Esophagus muscularis mucosa (tissue), 4 donors: ENCODE data around the gene TP63. TPM values are rescaled to one million over a fixed set of nuclear protein-coding genes. Genes with fewer than 3 reads are reported as not detected.

Experiments
- DNase-seq: peaks from one replicate; pipeline ENCODE4 v3.0.0-alpha.2; 2017; ENCODE audit errors: extremely low spot score
- H3K27ac ChIP-seq, 4 donors: fragments of 200-600 bp; sonication (generic); replicated peaks in 1 of 4; 1 replicate in 3 of 4; 2 replicates in 1 of 4; pipeline ENCODE4 v1.5.1; 2016 to 2019; ENCODE audit warnings: mild to moderate bottlenecking in 1 of 4
- H3K27me3 ChIP-seq, 4 donors: fragments of 200-600 bp; sonication (generic); one replicate each; pipeline versions ENCODE4 v1.5.1 to v1.6.0; 2016 to 2019
- H3K36me3 ChIP-seq, 4 donors: fragments of 200-600 bp; sonication (generic); one replicate each; pipeline ENCODE4 v1.5.1; 2016 to 2019
- H3K4me1 ChIP-seq, 4 donors: fragments of 200-600 bp; sonication (generic); one replicate each; pipeline ENCODE4 v1.5.1; 2016 to 2019
- H3K4me3 ChIP-seq, 4 donors: fragments of 200-600 bp; sonication (generic); 1 replicate in 2 of 4; 2 replicates in 2 of 4; pipeline ENCODE4 v1.5.1; 2016 to 2019; ENCODE audit warnings: mild to moderate bottlenecking in 4 of 4, moderate library complexity in 1 of 4
- H3K9me3 ChIP-seq, 4 donors: fragments of 200-600 bp; sonication (generic); 1 replicate in 3 of 4; 2 replicates in 1 of 4; pipeline ENCODE4 v1.5.1; 2016 to 2019
- EP300 ChIP-seq: sonication (generic); formaldehyde crosslinking; IDR thresholded peaks from one replicate; pipeline ENCODE4 v1.6.1; 2017; ENCODE audit warnings: antibody characterized with exemption
- POLR2A ChIP-seq: fragments of 450-650 bp; IDR thresholded peaks from one replicate; pipeline ENCODE4 v1.6.1; 2017; ENCODE audit warnings: antibody characterized with exemption, moderate library complexity, mild to moderate bottlenecking, low read depth
- POLR2AphosphoS5 ChIP-seq, 2 donors: sonication (generic); formaldehyde crosslinking; IDR thresholded peaks; one replicate each; pipeline ENCODE4 v1.6.1; 2017; ENCODE audit warnings: antibody characterized with exemption in 2 of 2
- WGBS: methylation state at CpG from one replicate; pipeline ENCODE4 v1.1.5; 2018; 5-methylcytosine and 5-hydroxymethylcytosine counted together
- intact Hi-C: fragments of 100-400 bp; cut with DNase I; formaldehyde crosslinking; loops from one replicate; pipeline ENCODE4 v1.15.1; 2023
- total RNA-seq, 4 donors: library from RNA; depleted of rRNA; stranded (reverse); fragments of >200 nt; gene quantifications; one replicate each; pipeline versions ENCODE4 v1.1.0 to v1.2.1, GENCODE V29; 2016
- TF ChIP-seq, protein P1 (sequence below), 3 experiments: fragments of 200-600 bp in 2 of 3; fragments of 450-650 bp in 1 of 3; sonication (generic) in 2 of 3; IDR thresholded peaks; one replicate each; pipeline ENCODE4 v1.5.1; 2017 to 2019; ENCODE audit warnings: antibody characterized with exemption in 3 of 3, mild to moderate bottlenecking in 2 of 3, moderate library complexity in 1 of 3

TP63 gene
- total RNA-seq, 4 donors from 2014 or later = under 0.01 to 0.34 (median 0.21) TPM

DNA sequence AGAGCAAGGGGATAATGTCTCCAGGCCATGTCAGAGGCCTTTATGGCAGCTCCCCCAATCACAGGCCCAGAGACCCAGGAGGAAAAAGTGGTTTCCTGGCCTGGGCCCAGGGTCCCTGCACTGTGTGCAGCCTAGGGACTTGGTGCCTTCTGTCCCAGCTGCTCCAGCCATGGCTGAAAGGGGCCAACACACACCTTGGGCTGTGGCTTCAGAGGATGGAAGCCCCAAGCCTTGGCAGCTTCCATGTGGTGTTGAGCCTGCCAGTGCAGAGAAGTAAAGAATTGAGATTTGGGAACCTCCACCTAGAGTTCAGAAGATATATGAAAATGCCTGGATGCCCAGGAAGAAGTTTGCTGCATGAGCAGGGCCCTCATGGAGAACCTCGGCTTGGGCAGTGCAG lies 18.1 kb upstream of the TP63 start:
- H3K27me3 ChIP-seq = no peaks in the 10 kb centered on the region
- intact Hi-C loops = no loop called here
- H3K36me3 ChIP-seq = no peaks in the 10 kb centered on the region
- WGBS = 80% methylated on average over 1 of the region's 1 CpG
- H3K27ac ChIP-seq = no peak overlapping the region
- no peak for TF ChIP-seq POLR2A
- no peak for DNase-seq
- H3K4me3 ChIP-seq = no peak overlapping the region
- peaks cover 0 to 11% (median 2%) of the 10 kb centered on the region in 4 donors for H3K9me3 ChIP-seq
- H3K4me1 ChIP-seq = no peaks in the 10 kb centered on the region

DNA sequence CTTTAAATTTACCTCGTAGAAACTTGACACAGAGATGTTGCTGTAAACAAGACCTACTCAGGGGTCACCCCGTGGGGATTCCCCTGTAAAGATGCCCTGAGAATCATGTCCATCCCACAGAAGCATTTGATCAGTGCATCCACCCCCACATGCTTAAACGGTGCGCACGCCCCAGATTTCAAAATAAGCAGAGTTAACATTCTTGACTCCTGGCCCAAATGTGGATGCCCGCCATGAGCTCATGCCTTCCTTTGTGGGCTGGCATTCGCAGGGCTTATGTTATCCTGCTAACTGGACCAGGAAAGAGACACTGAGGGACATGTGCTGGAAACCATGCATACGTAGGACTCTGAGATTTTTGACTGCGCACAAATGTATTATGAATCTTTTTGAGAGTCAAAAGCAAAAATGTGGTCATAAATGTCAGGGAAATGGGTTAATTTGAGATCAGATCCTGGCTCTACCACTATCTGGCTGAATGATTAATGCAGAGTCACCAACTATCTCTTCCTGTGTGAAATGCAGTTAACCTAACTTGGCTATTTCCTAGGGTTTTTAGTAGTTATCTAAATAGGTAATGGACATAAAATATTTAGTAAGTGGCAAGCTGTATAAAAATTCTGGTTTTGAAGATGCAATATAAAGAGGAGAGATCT lies 9.1 kb upstream of the TP63 start:
- Histone ChIP-seq H3K36me3 (no peaks in the 10 kb centered on the region), H3K27me3 (no peaks in the 10 kb centered on the region), H3K4me3 (no peak overlapping the region), H3K9me3 (no peaks in the 10 kb centered on the region), H3K27ac (no peak overlapping the region), H3K4me1 (no peaks in the 10 kb centered on the region)
- 78% methylated on average over 9 of the region's 9 CpGs for WGBS
- TF ChIP-seq EP300 (no peak), POLR2AphosphoS5 (IDR thresholded peaks at IDR 0.05) (no peak), POLR2A (no peak)
- intact Hi-C loops = no loop called here
- DNase-seq = no peak

DNA sequence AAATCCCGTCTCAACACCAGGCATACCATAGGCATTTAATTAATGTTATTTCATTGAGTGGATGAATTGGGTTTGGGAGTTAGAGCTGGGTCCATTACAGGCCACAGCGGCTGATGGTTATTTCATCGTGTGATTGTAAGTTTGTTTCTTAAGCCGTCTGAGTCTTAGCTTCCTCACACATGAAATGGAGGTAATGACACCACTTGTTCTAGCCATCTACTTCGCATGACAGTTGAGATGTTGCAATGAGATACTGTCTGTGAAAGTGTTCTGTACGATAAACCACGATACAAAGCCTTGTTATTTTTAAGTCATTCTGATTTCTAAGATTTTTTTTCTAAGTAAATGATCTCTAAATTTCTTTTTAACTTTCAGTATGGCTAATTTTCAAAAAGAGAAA lies 8.6 kb upstream of the TP63 start:
- no peak overlapping the region for H3K27ac ChIP-seq
- H3K27me3 ChIP-seq = no peaks in the 10 kb centered on the region
- 84% methylated on average over 7 of the region's 7 CpGs for WGBS
- intact Hi-C loops = no loop called here
- no peaks in the 10 kb centered on the region for H3K36me3 ChIP-seq
- no peak overlapping the region for H3K4me3 ChIP-seq
- no peak for TF ChIP-seq POLR2A
- no peak for TF ChIP-seq EP300
- TF ChIP-seq, protein P1, sequence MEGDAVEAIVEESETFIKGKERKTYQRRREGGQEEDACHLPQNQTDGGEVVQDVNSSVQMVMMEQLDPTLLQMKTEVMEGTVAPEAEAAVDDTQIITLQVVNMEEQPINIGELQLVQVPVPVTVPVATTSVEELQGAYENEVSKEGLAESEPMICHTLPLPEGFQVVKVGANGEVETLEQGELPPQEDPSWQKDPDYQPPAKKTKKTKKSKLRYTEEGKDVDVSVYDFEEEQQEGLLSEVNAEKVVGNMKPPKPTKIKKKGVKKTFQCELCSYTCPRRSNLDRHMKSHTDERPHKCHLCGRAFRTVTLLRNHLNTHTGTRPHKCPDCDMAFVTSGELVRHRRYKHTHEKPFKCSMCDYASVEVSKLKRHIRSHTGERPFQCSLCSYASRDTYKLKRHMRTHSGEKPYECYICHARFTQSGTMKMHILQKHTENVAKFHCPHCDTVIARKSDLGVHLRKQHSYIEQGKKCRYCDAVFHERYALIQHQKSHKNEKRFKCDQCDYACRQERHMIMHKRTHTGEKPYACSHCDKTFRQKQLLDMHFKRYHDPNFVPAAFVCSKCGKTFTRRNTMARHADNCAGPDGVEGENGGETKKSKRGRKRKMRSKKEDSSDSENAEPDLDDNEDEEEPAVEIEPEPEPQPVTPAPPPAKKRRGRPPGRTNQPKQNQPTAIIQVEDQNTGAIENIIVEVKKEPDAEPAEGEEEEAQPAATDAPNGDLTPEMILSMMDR (IDR thresholded peaks at IDR 0.05) = no peak
- TF ChIP-seq POLR2AphosphoS5 (IDR thresholded peaks at IDR 0.05) = no peak
- no peaks in the 10 kb centered on the region for H3K4me1 ChIP-seq
- H3K9me3 ChIP-seq = no peaks in the 10 kb centered on the region
- DNase-seq = no peak

DNA sequence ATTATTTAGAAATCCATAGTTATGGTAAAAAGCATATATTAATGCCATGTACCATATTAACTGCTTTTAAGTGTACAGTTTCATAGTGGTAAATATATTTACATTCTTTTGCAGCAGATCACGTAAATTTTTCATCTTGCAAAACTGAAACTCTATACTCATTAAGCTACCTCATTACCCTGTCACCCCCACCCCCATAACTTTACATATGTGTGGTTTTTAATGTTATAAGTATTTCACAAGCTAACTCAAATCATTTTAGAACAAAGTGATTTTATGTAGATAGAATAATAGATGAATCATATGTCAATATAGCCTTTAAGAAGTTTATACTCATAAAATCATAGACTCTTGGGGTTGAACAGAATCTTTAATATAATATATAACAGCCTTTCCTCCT lies 7.1 kb upstream of the TP63 start:
- intact Hi-C loops = no loop called here
- Histone ChIP-seq H3K36me3 (no peaks in the 10 kb centered on the region), H3K27ac (no peak overlapping the region), H3K27me3 (no peaks in the 10 kb centered on the region), H3K9me3 (no peaks in the 10 kb centered on the region), H3K4me1 (no peaks in the 10 kb centered on the region), H3K4me3 (no peak overlapping the region)
- TF ChIP-seq POLR2AphosphoS5 (IDR thresholded peaks at IDR 0.05) (no peak), EP300 (no peak), POLR2A (no peak)
- TF ChIP-seq, protein P1 (IDR thresholded peaks at IDR 0.05) = no peak
- no peak for DNase-seq
- 81% methylated on average over 1 of the region's 1 CpG for WGBS

DNA sequence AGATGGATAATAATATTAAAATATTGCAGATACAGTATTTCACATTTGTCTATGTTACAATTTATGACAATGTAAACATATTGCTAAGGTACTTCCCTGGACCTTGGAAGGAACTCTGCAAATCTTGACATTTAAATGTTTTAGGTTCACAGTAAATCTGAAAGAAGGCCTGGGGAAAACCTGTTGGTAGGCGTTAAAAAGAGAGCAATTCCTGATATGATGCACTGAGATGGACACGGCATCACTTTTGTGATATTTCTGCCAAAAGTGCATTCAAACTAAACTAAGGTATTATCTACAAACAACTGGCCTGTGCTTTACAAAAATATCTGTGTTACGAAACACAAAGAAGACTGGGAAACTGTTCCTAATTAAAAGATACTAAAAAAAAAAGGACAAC lies 6.1 kb upstream of the TP63 start:
- no peaks in the 10 kb centered on the region for H3K36me3 ChIP-seq
- 84% methylated on average over 3 of the region's 3 CpGs for WGBS
- no peaks in the 10 kb centered on the region for H3K9me3 ChIP-seq
- no peak overlapping the region for H3K4me3 ChIP-seq
- H3K4me1 ChIP-seq = peaks cover 0 to 8% (median 4%) of the 10 kb centered on the region in 4 donors
- DNase-seq = no peak
- H3K27me3 ChIP-seq = no peaks in the 10 kb centered on the region
- intact Hi-C loops = no loop called here
- no peak overlapping the region for H3K27ac ChIP-seq
- TF ChIP-seq EP300 (no peak), POLR2A (no peak), POLR2AphosphoS5 (IDR thresholded peaks at IDR 0.05) (no peak)
- TF ChIP-seq, protein P1 (IDR thresholded peaks at IDR 0.05) = no peak

DNA sequence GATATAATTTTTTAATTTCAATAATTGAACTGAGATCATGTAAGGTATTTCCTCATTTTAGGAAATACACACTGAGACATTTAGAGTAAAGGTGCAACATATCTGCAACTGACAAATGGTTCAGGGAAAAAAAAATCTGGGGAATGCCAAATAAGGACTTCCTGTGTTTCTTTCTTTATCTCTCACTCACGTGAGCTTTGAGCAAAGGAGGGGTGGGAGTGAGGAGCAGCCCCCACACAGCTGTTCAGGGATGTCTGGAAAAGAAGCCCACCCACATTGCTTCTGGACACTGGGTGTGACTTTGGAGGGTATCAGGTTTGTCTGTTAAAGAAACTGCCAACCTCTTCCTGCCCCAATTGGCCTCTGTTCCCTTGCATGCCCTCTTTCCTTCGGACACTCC lies 5.6 kb upstream of the TP63 start:
- H3K27me3 ChIP-seq = no peaks in the 10 kb centered on the region
- H3K4me1 ChIP-seq = peaks cover 0 to 9% (median 4%) of the 10 kb centered on the region in 4 donors
- H3K27ac ChIP-seq = no peak overlapping the region
- H3K9me3 ChIP-seq = no peaks in the 10 kb centered on the region
- intact Hi-C loops = no loop called here
- whole genome bisulfite sequencing = 16% methylated on average over 2 of the region's 2 CpGs
- TF ChIP-seq POLR2A (no peak), EP300 (no peak), POLR2AphosphoS5 (IDR thresholded peaks at IDR 0.05) (no peak)
- TF ChIP-seq, protein P1 (IDR thresholded peaks at IDR 0.05) = no peak
- H3K36me3 ChIP-seq = no peaks in the 10 kb centered on the region
- no peak overlapping the region for H3K4me3 ChIP-seq
- DNase-seq = no peak
